Astrocyte (in vitro differentiated cells and primary cell): Measurements from ENCODE around the gene PGS1. TPM values are rescaled to one million over a fixed set of nuclear protein-coding genes. Genes with fewer than 3 reads are reported as not detected.

Experiments
- DNase-seq: peaks from one replicate; pipeline ENCODE4 v3.0.0-alpha.2; 2010; ENCODE audit warnings: low read depth
- FAIRE-seq: peaks from 2 replicates; lab custom pipeline; 2011; peaks lifted over from hg19 to GRCh38; lab: Jason Lieb, UNC
- H2AFZ ChIP-seq: 2 replicates; pipeline ENCODE4 v1.6.0; 2012; ENCODE audit warnings: low read depth, low read length, inconsistent platforms
- H3K27ac ChIP-seq: 2 replicates; pipeline ENCODE4 v1.5.1; 2011; ENCODE audit warnings: low read depth, low read length, inconsistent platforms
- H3K27me3 ChIP-seq: 2 replicates; pipeline ENCODE4 v1.6.0; 2011; ENCODE audit warnings: low read length, inconsistent platforms; ENCODE audit not compliant: insufficient read depth
- H3K36me3 ChIP-seq: 2 replicates; pipeline ENCODE4 v1.5.1; 2011; ENCODE audit warnings: low read length, inconsistent platforms; ENCODE audit not compliant: insufficient read depth
- H3K4me1 ChIP-seq: 2 replicates; pipeline ENCODE4 v1.5.1; 2011; ENCODE audit warnings: low read length, inconsistent platforms; ENCODE audit not compliant: insufficient read depth
- H3K4me2 ChIP-seq: 2 replicates; pipeline ENCODE4 v1.6.0; 2012; ENCODE audit warnings: low read length, inconsistent platforms
- H3K4me3 ChIP-seq: 2 replicates; pipeline ENCODE4 v1.5.1; 2011; ENCODE audit warnings: low read depth, mild to moderate bottlenecking, low read length, inconsistent platforms; ENCODE audit not compliant: insufficient read depth
- H3K79me2 ChIP-seq: 2 replicates; pipeline ENCODE4 v1.6.0; 2012; ENCODE audit warnings: mild to moderate bottlenecking, low read length, inconsistent platforms; ENCODE audit not compliant: insufficient read depth
- H3K9ac ChIP-seq: 2 replicates; pipeline ENCODE4 v1.6.0; 2012; ENCODE audit warnings: mild to moderate bottlenecking, low read length, inconsistent platforms
- H3K9me3 ChIP-seq: 2 replicates; pipeline ENCODE4 v1.5.1; 2012; ENCODE audit warnings: low read depth, mild to moderate bottlenecking, low read length, inconsistent platforms; ENCODE audit not compliant: insufficient read depth
- H4K20me1 ChIP-seq: 2 replicates; pipeline ENCODE4 v1.6.0; 2012; ENCODE audit warnings: low read length, inconsistent platforms; ENCODE audit not compliant: insufficient read depth
- H3K27ac Mint-ChIP-seq: one replicate; pipeline ENCODE4 v1.8.0; 2021; ENCODE audit warnings: mild to moderate bottlenecking, mixed read lengths; ENCODE audit not compliant: unreplicated experiment
- H3K27me3 Mint-ChIP-seq: one replicate; pipeline ENCODE4 v1.8.0; 2021; ENCODE audit warnings: low read depth, mixed read lengths; ENCODE audit not compliant: unreplicated experiment
- H3K36me3 Mint-ChIP-seq: one replicate; pipeline ENCODE4 v1.8.0; 2021; ENCODE audit warnings: low read depth, mixed read lengths; ENCODE audit not compliant: unreplicated experiment
- H3K4me1 Mint-ChIP-seq: one replicate; pipeline ENCODE4 v1.8.0; 2021; ENCODE audit warnings: low read depth, mixed read lengths; ENCODE audit not compliant: unreplicated experiment
- H3K4me3 Mint-ChIP-seq: one replicate; pipeline ENCODE4 v1.8.0; 2021; ENCODE audit warnings: mild to moderate bottlenecking, moderate library complexity, mixed read lengths; ENCODE audit not compliant: unreplicated experiment
- H3K9me3 Mint-ChIP-seq: one replicate; pipeline ENCODE4 v1.8.0; 2021; ENCODE audit warnings: mild to moderate bottlenecking, mixed read lengths; ENCODE audit not compliant: unreplicated experiment
- CTCF ChIP-seq: IDR thresholded peaks from 2 replicates; pipeline ENCODE4 v1.5.1; 2011; ENCODE audit warnings: low read depth, mild to moderate bottlenecking, inconsistent platforms, low read length, moderate library complexity; ENCODE audit not compliant: insufficient read depth
- EZH2 ChIP-seq: IDR thresholded peaks from 2 replicates; pipeline ENCODE4 v1.6.1; 2012; ENCODE audit warnings: mild to moderate bottlenecking, low read length, inconsistent platforms; ENCODE audit not compliant: insufficient read depth
- total RNA-seq: library from RNA; stranded (reverse); gene quantifications from 2 replicates; pipeline ENCODE4 v1.2.1, GENCODE V29; 2021

The PGS1 gene
- total RNA-seq, 1 donor from 2014 or later: 32.0 TPM

DNA sequence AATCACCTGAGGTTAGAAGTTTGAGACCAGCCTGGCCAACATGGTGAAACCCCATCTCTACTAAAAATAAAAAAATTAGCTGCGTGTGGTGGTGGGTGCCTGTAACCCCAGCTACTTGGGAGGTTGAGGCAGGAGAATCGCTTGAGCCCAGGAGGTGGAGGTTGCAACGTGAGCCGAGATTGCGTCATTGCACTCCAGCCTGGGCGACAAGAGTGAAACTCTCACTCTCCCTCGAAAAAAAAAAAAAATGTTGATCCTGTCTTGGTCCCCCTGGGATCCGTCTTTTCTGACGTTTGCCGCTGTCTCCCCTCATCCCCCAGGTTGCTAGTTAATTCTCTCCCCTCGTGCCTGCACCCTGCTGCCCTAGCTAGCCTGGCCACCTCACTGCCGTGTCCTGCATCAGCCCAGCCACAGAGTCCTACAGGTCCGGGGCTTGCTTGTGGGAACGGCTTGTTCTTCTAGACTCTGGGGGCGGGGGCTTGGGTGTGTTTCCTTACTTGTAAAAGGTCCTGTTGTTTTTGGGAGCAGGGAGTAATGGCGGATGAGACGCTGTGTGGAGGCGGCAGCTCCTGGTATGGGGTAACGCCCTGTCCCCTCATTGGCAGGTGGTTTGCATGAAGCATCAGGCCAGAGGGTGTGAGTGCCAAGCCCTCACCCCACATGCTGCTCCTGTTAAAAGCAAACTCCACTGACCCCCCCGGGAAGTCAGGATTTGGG is 44.6 kb downstream of the PGS1 start:
- no peaks in the 10 kb centered on the region for H3K27me3 Mint-ChIP-seq
- peaks cover 19% of the 10 kb centered on the region for H3K36me3 Mint-ChIP-seq
- H4K20me1 ChIP-seq: peaks cover 48% of the 10 kb centered on the region
- H3K4me1 ChIP-seq: no peaks in the 10 kb centered on the region
- H3K27me3 ChIP-seq: no peaks in the 10 kb centered on the region
- no peak overlapping the region for H3K9ac ChIP-seq
- H3K4me2 ChIP-seq: no peak overlapping the region
- no peak overlapping the region for H3K27ac Mint-ChIP-seq
- H3K27ac ChIP-seq: no peak overlapping the region
- DNase-seq (no peak), FAIRE-seq (no peak)
- H3K79me2 ChIP-seq: peaks cover 15% of the 10 kb centered on the region
- no peaks in the 10 kb centered on the region for H3K9me3 Mint-ChIP-seq
- H3K4me3 Mint-ChIP-seq: no peak overlapping the region
- H2AFZ ChIP-seq: no peak overlapping the region
- H3K36me3 ChIP-seq: peaks cover 11% of the 10 kb centered on the region
- H3K4me1 Mint-ChIP-seq: peaks cover 14% of the 10 kb centered on the region
- H3K4me3 ChIP-seq: no peak overlapping the region
- TF ChIP-seq EZH2 (no peak), CTCF (no peak)
- no peaks in the 10 kb centered on the region for H3K9me3 ChIP-seq

GRCh38 chr17:78423961-78424675 is 45.7 kb downstream of the PGS1 start:
- no peaks in the 10 kb centered on the region for H3K27me3 Mint-ChIP-seq
- no peaks in the 10 kb centered on the region for H3K27me3 ChIP-seq
- H3K36me3 Mint-ChIP-seq: peaks cover 19% of the 10 kb centered on the region
- no peak overlapping the region for H3K4me3 ChIP-seq
- peaks cover 8% of the 10 kb centered on the region for H3K79me2 ChIP-seq
- peaks cover 46% of the 10 kb centered on the region for H4K20me1 ChIP-seq
- peaks cover 15% of the 10 kb centered on the region for H3K4me1 Mint-ChIP-seq
- H3K9me3 Mint-ChIP-seq: no peaks in the 10 kb centered on the region
- H3K4me1 ChIP-seq: no peaks in the 10 kb centered on the region
- no peaks in the 10 kb centered on the region for H3K9me3 ChIP-seq
- DNase-seq (no peak), FAIRE-seq (no peak)
- TF ChIP-seq EZH2 (no peak), CTCF (no peak)
- no peak overlapping the region for H3K27ac ChIP-seq
- H3K4me2 ChIP-seq: no peak overlapping the region
- H3K36me3 ChIP-seq: peaks cover 11% of the 10 kb centered on the region
- H3K27ac Mint-ChIP-seq: no peak overlapping the region
- no peak overlapping the region for H2AFZ ChIP-seq
- no peak overlapping the region for H3K4me3 Mint-ChIP-seq
- no peak overlapping the region for H3K9ac ChIP-seq

DNA sequence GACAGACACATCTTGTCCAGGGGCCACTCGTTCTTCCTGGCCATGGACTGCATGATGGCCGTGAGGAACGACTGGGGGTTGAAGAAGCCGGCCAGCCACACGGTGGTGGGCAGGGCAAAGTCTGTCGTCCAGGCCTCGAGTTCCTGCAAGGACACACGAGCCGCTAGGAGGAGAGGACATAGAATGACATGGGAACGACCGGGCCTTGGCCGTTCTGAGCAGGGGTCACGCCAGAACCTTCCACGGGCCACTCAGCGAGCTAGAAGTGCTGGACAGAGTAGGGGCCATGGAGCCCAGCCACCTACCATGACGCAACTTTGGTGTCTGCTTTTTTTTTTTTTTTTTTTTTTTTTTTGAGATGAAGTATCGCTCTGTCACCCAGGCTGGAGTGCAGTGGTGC is 47.0 kb downstream of the PGS1 start:
- H3K4me1 ChIP-seq: no peaks in the 10 kb centered on the region
- H3K4me3 ChIP-seq: no peak overlapping the region
- no peak overlapping the region for H2AFZ ChIP-seq
- no peak for FAIRE-seq
- Mint-ChIP-seq H3K27ac (no peak overlapping the region), H3K4me3 (no peak overlapping the region), H3K4me1 (peaks cover 19% of the 10 kb centered on the region), H3K9me3 (no peaks in the 10 kb centered on the region), H3K36me3 (peaks cover 19% of the 10 kb centered on the region), H3K27me3 (no peaks in the 10 kb centered on the region)
- no peak overlapping the region for H3K9ac ChIP-seq
- DNase-seq: no peak
- TF ChIP-seq EZH2: no peak
- TF ChIP-seq CTCF: no peak
- H3K27me3 ChIP-seq: no peaks in the 10 kb centered on the region
- H3K36me3 ChIP-seq: peaks cover 11% of the 10 kb centered on the region
- peaks cover 37% of the 10 kb centered on the region for H4K20me1 ChIP-seq
- H3K27ac ChIP-seq: no peak overlapping the region
- H3K79me2 ChIP-seq: peaks cover 3% of the 10 kb centered on the region
- no peak overlapping the region for H3K4me2 ChIP-seq
- no peaks in the 10 kb centered on the region for H3K9me3 ChIP-seq
